ENCODE measurements around the gene DTX4.

DTX4 gene

DNA sequence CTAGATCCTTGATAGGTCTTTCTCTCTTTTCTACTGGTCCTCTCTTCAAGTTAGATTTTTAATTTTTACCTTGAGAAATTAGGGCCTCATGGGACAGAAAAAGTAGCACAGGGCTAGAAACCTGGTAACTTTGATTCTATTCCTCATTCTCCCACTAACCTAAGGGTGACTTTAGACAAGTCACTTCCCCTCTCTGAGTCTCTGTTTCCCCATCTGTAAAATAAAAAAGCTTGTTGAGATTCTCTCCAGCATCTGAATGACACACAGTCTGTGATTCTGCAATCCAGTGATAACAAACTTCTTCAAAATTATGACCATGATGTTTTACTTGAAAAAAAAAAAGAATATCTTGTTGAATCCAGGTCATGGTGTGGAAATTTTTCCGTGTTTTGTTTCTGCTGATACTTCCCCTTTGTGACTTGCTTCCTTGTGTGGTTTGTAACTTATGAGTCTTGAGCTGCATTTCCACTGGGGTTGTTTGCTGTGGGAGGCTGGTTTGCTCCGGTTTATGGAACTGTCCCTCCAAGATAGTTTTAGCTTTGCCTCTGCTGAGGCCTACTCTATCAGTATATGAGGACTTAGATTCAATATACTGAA is 50.6 kb downstream of the DTX4 start:
- no peak for DNase-seq

DNA sequence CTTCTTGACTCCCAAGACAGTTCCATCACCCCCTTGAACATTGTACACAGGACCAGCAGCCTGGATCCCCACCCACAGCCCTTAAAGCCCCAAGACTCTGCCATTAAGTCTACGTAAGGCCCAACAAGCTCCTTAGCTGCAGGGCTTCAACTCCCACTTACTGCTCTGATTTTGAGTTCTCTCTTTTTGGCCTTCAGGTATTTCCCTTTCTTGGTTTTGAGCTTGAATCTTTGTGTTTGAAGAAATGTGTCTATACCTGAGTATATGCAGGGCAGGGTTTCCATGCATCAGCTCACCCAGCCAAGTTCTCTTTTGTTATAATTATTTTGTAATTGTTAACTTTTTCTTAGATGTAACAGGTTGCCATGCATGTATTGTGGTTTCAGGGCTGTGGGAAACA is 51.2 kb downstream of the DTX4 start:
- DNase-seq, result no peak

DNA sequence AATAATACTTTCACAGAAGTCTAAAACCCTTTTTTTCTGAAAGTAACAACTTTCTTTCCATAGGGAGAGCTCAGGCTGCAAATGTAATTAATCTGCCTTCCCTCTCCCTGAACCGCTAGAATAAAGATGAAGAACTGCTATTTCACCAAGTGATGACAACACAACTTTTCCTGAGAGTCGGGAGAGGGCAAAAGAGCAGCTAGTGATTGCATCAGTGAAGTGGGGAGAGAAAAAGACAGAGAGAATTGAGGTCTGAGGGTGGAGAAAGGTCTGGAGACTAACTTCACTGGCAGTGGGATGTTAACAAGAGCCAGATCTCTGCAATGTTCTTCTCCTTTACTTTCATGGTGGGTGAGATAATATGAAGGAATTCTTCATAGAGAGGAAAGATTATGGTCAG is 51.7 kb downstream of the DTX4 start:
- DNase-seq, result no peak

GRCh38 chr11:59224351-59224928 is 52.5 kb downstream of the DTX4 start:
- no peak for DNase-seq

DNA sequence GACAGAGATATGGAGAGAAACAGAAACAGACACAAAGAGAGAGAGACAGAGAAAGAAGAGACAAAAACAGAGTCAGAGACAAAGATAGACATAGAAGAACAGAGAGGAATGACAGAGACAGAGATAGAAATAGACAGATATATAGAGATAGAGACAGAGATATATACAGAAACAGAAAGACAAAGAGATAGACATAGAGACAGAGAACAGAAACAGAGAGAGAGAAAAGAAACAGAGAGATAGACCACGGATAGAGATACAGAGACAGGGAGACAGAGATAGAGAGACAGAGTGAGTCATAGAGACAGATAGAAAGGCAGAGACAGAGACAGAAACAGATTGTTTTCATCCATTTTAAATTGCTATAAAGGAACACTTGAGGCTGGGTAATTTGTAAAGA is 53.1 kb downstream of the DTX4 start:
- DNase-seq, result no peak

DNA sequence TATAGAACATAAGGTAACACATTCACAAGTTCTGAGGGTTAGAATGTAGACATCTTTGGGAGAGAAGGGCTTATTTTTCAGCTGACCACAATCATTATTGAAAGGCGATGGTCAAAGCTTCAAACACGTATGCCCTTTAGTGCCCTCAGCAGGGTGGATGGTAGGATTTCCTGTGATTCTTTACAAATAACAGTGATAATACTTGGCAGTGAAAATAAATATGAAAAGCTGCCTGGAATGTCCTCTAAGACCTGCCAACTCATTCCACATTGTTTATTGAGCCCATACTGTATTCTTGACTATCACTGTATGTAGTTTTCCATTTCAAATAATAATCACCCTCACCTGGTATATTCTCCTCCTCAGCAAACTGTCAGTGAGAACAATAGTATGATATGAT is 54.5 kb downstream of the DTX4 start:
- DNase-seq, result no peak

- DNase-seq, result no peak
These were observed 68.4 kb downstream of the DTX4 start for GRCh38 chr11:59240322-59240721.

GRCh38 chr11:59243633-59244032 is 71.7 kb downstream of the DTX4 start:
- DNase-seq, result no peak

DNA sequence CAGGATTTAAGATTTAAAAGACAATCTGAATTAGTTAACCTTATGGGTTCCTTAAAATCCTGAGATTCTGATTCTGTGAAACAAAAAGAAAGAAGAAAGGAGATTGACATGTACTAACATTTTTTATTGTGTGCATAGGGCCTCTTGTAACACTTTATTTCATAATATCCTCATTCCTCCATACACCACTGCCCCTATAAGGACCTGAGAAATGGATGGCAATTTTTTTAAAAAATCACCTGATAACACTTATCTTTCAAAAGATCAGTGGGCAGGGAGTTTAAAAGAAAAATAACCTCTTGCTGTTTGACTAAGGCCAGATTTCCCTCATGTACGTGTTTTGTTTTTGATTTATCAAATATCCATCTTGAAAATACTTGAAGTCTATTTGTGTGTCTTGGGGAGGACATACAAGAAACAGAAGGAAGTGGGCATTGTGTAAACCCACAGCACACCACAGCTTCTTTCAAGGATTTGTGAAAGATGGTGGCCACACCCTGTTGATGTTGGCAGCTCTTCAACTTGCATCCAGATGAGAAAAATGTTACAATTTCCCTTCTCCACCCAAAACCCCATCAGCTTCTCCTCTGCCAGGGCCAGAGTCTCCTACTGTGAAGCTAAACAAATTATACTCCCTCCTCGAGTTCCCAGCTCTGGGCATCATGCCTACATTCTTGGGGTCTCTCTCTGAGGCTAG is 75.7 kb downstream of the DTX4 start:
- DNase-seq, result no peak

DNA sequence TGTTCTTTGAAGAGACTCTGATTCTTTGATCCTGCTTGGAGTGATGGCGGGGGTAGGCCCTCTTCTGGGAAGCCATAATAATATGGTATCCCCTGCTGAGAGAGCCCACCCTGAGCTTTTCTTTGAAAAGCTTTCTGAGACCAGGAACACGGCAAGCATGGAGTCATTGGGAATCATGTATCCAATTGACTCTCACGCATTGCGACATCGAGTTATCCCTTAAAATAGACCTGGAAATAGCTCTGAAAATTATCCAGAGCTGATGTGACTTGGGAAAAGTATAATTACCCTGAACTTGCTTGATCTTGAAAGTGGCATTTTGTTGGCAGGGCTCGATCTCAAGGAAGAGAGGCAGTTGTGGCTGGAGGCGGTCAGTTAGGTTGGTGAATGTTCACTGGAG is 77.6 kb downstream of the DTX4 start:
- DNase-seq, result no peak

- no peak for DNase-seq
These were observed 81.1 kb downstream of the DTX4 start for GRCh38 chr11:59253001-59253400.

- DNase-seq, result no peak
These were observed 82.4 kb downstream of the DTX4 start for GRCh38 chr11:59254286-59254685.

- no peak for DNase-seq
These were observed 83.3 kb downstream of the DTX4 start for GRCh38 chr11:59255281-59255680.
